HepG2 (cell line): ENCODE results near the gene ZNF607. TPM values are rescaled to one million over a fixed set of nuclear protein-coding genes. Genes with fewer than 3 reads are reported as not detected.

Source experiments
- ATAC-seq: fragments of 200-7000 bp; cut with Tn5 transposase; 3 replicates; pipeline ENCODE4 v1.9.1; 2020; ENCODE audit warnings: mild to moderate bottlenecking, moderate library complexity
- BruUV-seq: library from RNA; stranded (reverse); fragments of 400-500 nt; replicated peaks from 2 replicates; lab custom pipeline; 2021; lab: Mats Ljungman, UMichigan
- CTCF ChIA-PET: fragments of 300-600 bp; formaldehyde crosslinking; extraction: SDS; loops from one replicate; lab custom pipeline; 2021; ENCODE audit warnings: low total read pairs, inconsistent platforms, low intra/inter-chr PET ratio; lab: Yijun Ruan, JAX
- POLR2A ChIA-PET: fragments of 350-600 bp; sonication (Branson Sonifier 250); formaldehyde crosslinking; loops from one replicate; lab custom pipeline; 2020; ENCODE audit warnings: antibody characterized with exemption, inconsistent platforms; lab: Yijun Ruan, JAX
- DNase-seq: peaks from one replicate; pipeline ENCODE4 v3.0.0-alpha.2; 2015; ENCODE audit warnings: low spot score
- FAIRE-seq: peaks from 3 replicates; lab custom pipeline; 2011; peaks lifted over from hg19 to GRCh38; lab: Jason Lieb, UNC
- H2AFZ ChIP-seq: one replicate; pipeline ENCODE4 v1.6.1; 2011; ENCODE audit warnings: low read length, inconsistent platforms
- H3K27ac ChIP-seq: fragments of 300-600 bp; 3 replicates; pipeline ENCODE4 v1.8.0; 2011; ENCODE audit warnings: mixed run types, mild to moderate bottlenecking, mixed read lengths, low read length, inconsistent platforms; ENCODE audit not compliant: insufficient read depth; ENCODE audit errors: extremely low read length
- H3K27me3 ChIP-seq, 2 experiments: fragments of 200-600 bp in 1 of 2; 2 replicates in 1 of 2; 3 replicates in 1 of 2; pipeline versions ENCODE4 v1.6.0 to v1.8.0; 2011; ENCODE audit warnings: low read length in 2 of 2, mild to moderate bottlenecking in 2 of 2, moderate library complexity in 2 of 2, inconsistent platforms in 1 of 2; ENCODE audit not compliant: insufficient read depth in 2 of 2, control insufficient read depth in 1 of 2
- H3K36me3 ChIP-seq, 2 experiments: fragments of 200-600 bp in 1 of 2; replicated peaks in 1 of 2; 2 replicates in 1 of 2; 3 replicates in 1 of 2; pipeline versions ENCODE4 v1.5.1 to v1.8.0; 2011; ENCODE audit warnings: low read length in 2 of 2, inconsistent platforms in 1 of 2; ENCODE audit not compliant: insufficient read depth in 2 of 2, control insufficient read depth in 1 of 2
- H3K4me1 ChIP-seq: 2 replicates; pipeline ENCODE4 v1.5.1; 2012; ENCODE audit warnings: low read length, inconsistent platforms; ENCODE audit not compliant: insufficient read depth
- H3K4me2 ChIP-seq: 2 replicates; pipeline ENCODE4 v1.6.0; 2011; ENCODE audit warnings: low read depth, low read length, inconsistent platforms
- H3K4me3 ChIP-seq, 3 experiments: fragments of 200-600 bp in 1 of 3; sonication (generic), shearing (Covaris generic) in 1 of 3; replicated peaks in 1 of 3; 2 replicates each; pipeline ENCODE4 v1.5.1; 2011 to 2016; ENCODE audit warnings: low read length in 3 of 3, inconsistent platforms in 2 of 3, low read depth in 2 of 3, mild to moderate bottlenecking in 2 of 3, control low read depth in 1 of 3, mixed read lengths in 1 of 3; ENCODE audit not compliant: insufficient read depth in 1 of 3
- H3K79me2 ChIP-seq: one replicate; pipeline ENCODE4 v1.6.1; 2011; ENCODE audit warnings: low read length, inconsistent platforms; ENCODE audit not compliant: insufficient read depth
- H3K9ac ChIP-seq: 2 replicates; pipeline ENCODE4 v1.6.0; 2011; ENCODE audit warnings: mild to moderate bottlenecking, low read depth, low read length, inconsistent platforms; ENCODE audit not compliant: insufficient read depth
- H3K9me3 ChIP-seq: 2 replicates; pipeline ENCODE4 v1.5.1; 2012; ENCODE audit warnings: mild to moderate bottlenecking, low read length
- H4K20me1 ChIP-seq: 2 replicates; pipeline ENCODE4 v1.6.0; 2011; ENCODE audit warnings: inconsistent platforms, mild to moderate bottlenecking, low read length, moderate library complexity; ENCODE audit not compliant: insufficient read depth
- ATF7 ChIP-seq, 2 experiments: fragments of 450-650 bp in 1 of 2; sonication (generic) in 1 of 2; formaldehyde crosslinking in 1 of 2; IDR thresholded peaks; 2 replicates each; pipeline versions ENCODE4 v1.4.0 to v1.6.1; 2016 to 2020; ENCODE audit warnings: antibody characterized with exemption in 1 of 2, mild to moderate bottlenecking in 1 of 2, missing genetic modification reagents in 1 of 2
- CEBPB ChIP-seq: IDR thresholded peaks from 2 replicates; pipeline ENCODE4 v1.6.1; 2011; ENCODE audit warnings: low read depth, low read length, improper control_type of control experiment, borderline replicate concordance
- GFI1 ChIP-seq: sonication (generic); formaldehyde crosslinking; IDR thresholded peaks from 2 replicates; pipeline ENCODE4 v1.5.0; 2020; ENCODE audit warnings: missing genetic modification reagents, mild to moderate bottlenecking, borderline replicate concordance
- MEF2D ChIP-seq: sonication (generic); formaldehyde crosslinking; IDR thresholded peaks from 2 replicates; pipeline ENCODE4 v1.5.1; 2020; ENCODE audit warnings: mild to moderate bottlenecking, missing genetic modification reagents
- NR2F6 ChIP-seq, 2 experiments: IDR thresholded peaks; 2 replicates each; pipeline ENCODE4 v1.6.1; 2016; ENCODE audit warnings: antibody characterized with exemption in 1 of 2, mild to moderate bottlenecking in 1 of 2
- POLR2AphosphoS2 ChIP-seq: IDR thresholded peaks from 2 replicates; pipeline ENCODE4 v1.6.1; 2011; ENCODE audit warnings: low read depth, low read length, improper control_type of control experiment
- ZNF367 ChIP-seq: sonication (generic); formaldehyde crosslinking; IDR thresholded peaks from 2 replicates; pipeline ENCODE4 v1.4.0; 2020; ENCODE audit warnings: missing genetic modification reagents, borderline replicate concordance
- WGBS: methylation state at CpG from one replicate; pipeline ENCODE4 v1.1.6; 2017; ENCODE audit warnings: low lambda C conversion rate; 5-methylcytosine and 5-hydroxymethylcytosine counted together
- in situ Hi-C: cut with HindIII; loops from 2 replicates; pipeline ENCODE4 v1.10.0; 2017; ENCODE audit warnings: low pct_unique_long_range_greater_than_20kb; ENCODE audit not compliant: extremely low pct_ligation_motif_present
- intact Hi-C: fragments of 100-400 bp; cut with micrococcal nuclease; formaldehyde crosslinking; loops from one replicate; pipeline ENCODE4 v1.10.0; 2022; ENCODE audit not compliant: unreplicated experiment
- polyA plus RNA-seq, 8 experiments: library from polyadenylated mRNA; depleted of rRNA in 3 of 8; stranded (reverse) in 7 of 8; unstranded in 1 of 8; fragments of >200 nt; fragmentation: Illumina TruSeq in 4 of 8; extraction: Trizol in 4 of 8; gene quantifications; 2 replicates each; pipeline versions ENCODE4 v1.2.1 to v1.2.3, GENCODE V29; 2011 to 2016; ENCODE audit warnings: low read depth in 4 of 8, missing spikeins in 1 of 8, mixed read lengths in 1 of 8; ENCODE audit not compliant: insufficient read depth in 1 of 8
- total RNA-seq, 5 experiments: library from RNA; depleted of rRNA; stranded (reverse); fragments of >200 nt; fragmentation: Illumina TruSeq; extraction: Trizol; gene quantifications; 2 replicates each; pipeline ENCODE4 v1.2.3, GENCODE V29; 2016; ENCODE audit warnings: low read depth in 1 of 5
- TF ChIP-seq, protein P1 (sequence below): sonication (generic); formaldehyde crosslinking; conservative IDR thresholded peaks from 2 replicates; pipeline ENCODE4 v1.5.0; 2020; ENCODE audit warnings: missing genetic modification reagents
- TF ChIP-seq, protein P2 (sequence below): sonication (generic); formaldehyde crosslinking; conservative IDR thresholded peaks from 2 replicates; pipeline ENCODE4 v1.8.1; 2023; ENCODE audit warnings: missing genetic modification reagents

The ZNF607 gene
- total and polyA plus RNA-seq, 2 of the 13 experiments (the other 11 are each of a cell fraction or from before 2014, with no cell fraction given), result 3.8 to 8.3 TPM

DNA sequence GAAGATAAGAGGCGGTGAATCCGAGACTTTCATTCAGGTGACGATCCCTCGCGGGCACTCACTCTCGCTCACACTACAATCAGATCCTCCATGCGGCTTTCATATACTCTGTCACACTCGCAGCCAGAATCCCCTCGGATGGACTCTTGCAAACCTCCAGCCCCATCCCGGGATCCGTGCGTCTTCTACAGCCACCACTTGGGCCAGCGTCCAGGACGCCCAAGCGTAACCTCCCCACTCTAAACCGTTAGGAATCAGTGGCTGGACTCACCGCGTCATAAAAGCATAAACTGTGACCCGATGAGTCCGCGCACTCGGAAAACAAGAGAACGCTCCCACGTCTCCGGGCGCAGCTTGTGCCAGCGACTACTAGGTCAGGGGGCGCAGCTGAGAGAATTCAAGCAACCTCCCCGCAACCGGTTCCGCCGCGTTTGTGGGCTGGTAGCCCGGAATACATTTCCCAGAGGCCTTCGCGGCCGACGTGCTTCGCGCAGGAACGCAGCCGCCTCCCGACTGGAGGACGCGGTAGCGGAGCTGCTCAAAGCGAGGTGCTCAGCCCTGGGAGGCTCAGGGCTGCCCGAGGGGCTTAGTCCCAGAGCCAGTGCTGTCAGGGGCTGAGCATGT, 27.6 kb downstream of the ZNF607 start (continued):
- TF ChIP-seq, protein P1, sequence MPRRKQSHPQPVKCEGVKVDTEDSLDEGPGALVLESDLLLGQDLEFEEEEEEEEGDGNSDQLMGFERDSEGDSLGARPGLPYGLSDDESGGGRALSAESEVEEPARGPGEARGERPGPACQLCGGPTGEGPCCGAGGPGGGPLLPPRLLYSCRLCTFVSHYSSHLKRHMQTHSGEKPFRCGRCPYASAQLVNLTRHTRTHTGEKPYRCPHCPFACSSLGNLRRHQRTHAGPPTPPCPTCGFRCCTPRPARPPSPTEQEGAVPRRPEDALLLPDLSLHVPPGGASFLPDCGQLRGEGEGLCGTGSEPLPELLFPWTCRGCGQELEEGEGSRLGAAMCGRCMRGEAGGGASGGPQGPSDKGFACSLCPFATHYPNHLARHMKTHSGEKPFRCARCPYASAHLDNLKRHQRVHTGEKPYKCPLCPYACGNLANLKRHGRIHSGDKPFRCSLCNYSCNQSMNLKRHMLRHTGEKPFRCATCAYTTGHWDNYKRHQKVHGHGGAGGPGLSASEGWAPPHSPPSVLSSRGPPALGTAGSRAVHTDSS (CRISPR knock-in tag), result no peak
- TF ChIP-seq, protein P2, sequence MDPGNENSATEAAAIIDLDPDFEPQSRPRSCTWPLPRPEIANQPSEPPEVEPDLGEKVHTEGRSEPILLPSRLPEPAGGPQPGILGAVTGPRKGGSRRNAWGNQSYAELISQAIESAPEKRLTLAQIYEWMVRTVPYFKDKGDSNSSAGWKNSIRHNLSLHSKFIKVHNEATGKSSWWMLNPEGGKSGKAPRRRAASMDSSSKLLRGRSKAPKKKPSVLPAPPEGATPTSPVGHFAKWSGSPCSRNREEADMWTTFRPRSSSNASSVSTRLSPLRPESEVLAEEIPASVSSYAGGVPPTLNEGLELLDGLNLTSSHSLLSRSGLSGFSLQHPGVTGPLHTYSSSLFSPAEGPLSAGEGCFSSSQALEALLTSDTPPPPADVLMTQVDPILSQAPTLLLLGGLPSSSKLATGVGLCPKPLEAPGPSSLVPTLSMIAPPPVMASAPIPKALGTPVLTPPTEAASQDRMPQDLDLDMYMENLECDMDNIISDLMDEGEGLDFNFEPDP (CRISPR knock-in tag), result no peak
- TF ChIP-seq POLR2AphosphoS2 (no peak), MEF2D (CRISPR knock-in tag) (peak; percentile 26; the same call in 1 of the 2 replicates), ZNF367 (CRISPR knock-in tag) (no peak), CEBPB (no peak), NR2F6 (IDR thresholded peaks at IDR 0.05) (peak; percentile 33; the same call in 1 of the 2 replicates), NR2F6 (CRISPR knock-in tag; IDR thresholded peaks at IDR 0.05) (peak; percentile 37; the same call in 1 of the 2 replicates)

DNA sequence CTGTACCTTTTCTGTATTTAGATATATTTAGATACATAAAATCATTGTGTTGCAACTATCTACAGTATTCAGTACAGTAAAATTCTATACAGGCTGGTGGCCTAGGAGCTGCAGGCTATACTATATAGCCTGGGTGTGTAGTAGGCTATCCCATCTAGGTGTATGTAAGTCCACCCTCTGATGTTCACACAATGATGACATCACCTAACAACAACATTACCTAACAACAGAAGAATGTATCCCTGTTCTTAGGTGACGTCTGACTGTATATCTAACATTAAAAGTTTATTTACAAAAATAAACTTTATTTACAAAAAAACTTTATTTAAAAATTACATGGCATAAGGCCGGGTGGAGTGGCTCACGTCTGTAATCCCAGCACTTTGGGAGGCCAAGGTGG, 36.0 kb downstream of the ZNF607 start:
- intact Hi-C loops, result no loop called here
- TF ChIP-seq GFI1 (no peak), ATF7 (IDR thresholded peaks at IDR 0.05) (peak; percentile 76), ATF7 (CRISPR knock-in tag; IDR thresholded peaks at IDR 0.05) (no peak)
- Histone ChIP-seq H3K27ac (no peak overlapping the region), H3K4me1 (no peaks in the 10 kb centered on the region), H3K36me3 (peaks cover 0 to 2% of the 10 kb centered on the region in 2 experiments; a peak in 1 of 5 replicates), H3K27me3 (no peaks in the 10 kb centered on the region), H3K4me3 (no peak overlapping the region), H3K4me2 (no peak overlapping the region), H3K79me2 (no peaks in the 10 kb centered on the region), H4K20me1 (no peaks in the 10 kb centered on the region), H2AFZ (no peak overlapping the region), H3K9ac (no peak overlapping the region), H3K9me3 (peaks cover 22% of the 10 kb centered on the region)
- WGBS, result 98% methylated on average over 3 of the region's 3 CpGs
- ChIA-PET POLR2A (no interaction called here), CTCF (no interaction called here)
- ATAC-seq, result no peak
- in situ Hi-C loops, result no loop called here
- FAIRE-seq, result no peak
- no peak for DNase-seq
- BruUV-seq, result no TSS peak
